OCI-LY1 (cell line): ENCODE results near the gene H6PD.

Source experiments
- H2AFZ ChIP-seq: fragments of 200-600 bp; sonication (generic), shearing (Covaris generic); 2 replicates; pipeline ENCODE4 v1.6.0; 2014; ENCODE audit warnings: antibody characterized with exemption, mild to moderate bottlenecking, low read length
- H3F3A ChIP-seq: fragments of 200-600 bp; sonication (generic), shearing (Covaris generic); 2 replicates; pipeline ENCODE4 v1.6.0; 2014; ENCODE audit warnings: mild to moderate bottlenecking, antibody characterized with exemption, low read length, moderate library complexity; ENCODE audit not compliant: insufficient read depth
- H3K27ac ChIP-seq: fragments of 200-600 bp; sonication (generic); 2 replicates; pipeline ENCODE4 v1.5.1; 2014; ENCODE audit warnings: low read length, mixed run types, mild to moderate bottlenecking, low read depth; ENCODE audit not compliant: poor library complexity, severe bottlenecking
- H3K27me3 ChIP-seq: fragments of 200-600 bp; sonication (generic); 2 replicates; pipeline ENCODE4 v1.6.0; 2014; ENCODE audit warnings: antibody characterized with exemption, mild to moderate bottlenecking, low read length, moderate library complexity; ENCODE audit not compliant: insufficient read depth
- H3K36me3 ChIP-seq: fragments of 200-600 bp; sonication (generic); 2 replicates; pipeline ENCODE4 v1.6.1; 2014; ENCODE audit warnings: mild to moderate bottlenecking, antibody characterized with exemption, low read length, moderate library complexity, mixed read lengths; ENCODE audit not compliant: insufficient read depth
- H3K4me1 ChIP-seq: fragments of 200-600 bp; sonication (generic); 2 replicates; pipeline ENCODE4 v1.5.1; 2014; ENCODE audit warnings: mild to moderate bottlenecking, low read length, moderate library complexity; ENCODE audit not compliant: insufficient read depth, severe bottlenecking
- H3K4me2 ChIP-seq: fragments of 200-600 bp; sonication (generic), shearing (Covaris generic); 2 replicates; pipeline ENCODE4 v1.6.1; 2014; ENCODE audit warnings: low read length
- H3K4me3 ChIP-seq: fragments of 200-600 bp; sonication (generic); 2 replicates; pipeline ENCODE4 v1.5.1; 2014; ENCODE audit warnings: low read length, low read depth, mild to moderate bottlenecking, mixed read lengths; ENCODE audit not compliant: poor library complexity, severe bottlenecking
- H3K79me2 ChIP-seq: fragments of 200-600 bp; shearing (Covaris generic); 2 replicates; pipeline ENCODE4 v1.6.1; 2016; ENCODE audit warnings: mixed run types, low read length, mixed read lengths; ENCODE audit not compliant: insufficient read depth
- H3K9ac ChIP-seq: fragments of 200-600 bp; sonication (generic), shearing (Covaris generic); 2 replicates; pipeline ENCODE4 v1.6.1; 2014; ENCODE audit warnings: mild to moderate bottlenecking, low read length, mixed read lengths
- H3K9me2 ChIP-seq: fragments of 200-600 bp; sonication (generic), shearing (Covaris generic); 2 replicates; pipeline ENCODE4 v1.6.1; 2014; ENCODE audit warnings: low read depth, mild to moderate bottlenecking, low read length, mixed read lengths
- H3K9me3 ChIP-seq: fragments of 200-600 bp; shearing (Covaris generic); 2 replicates; pipeline ENCODE4 v1.6.1; 2014; ENCODE audit warnings: low read length, mixed read lengths
- H4K20me1 ChIP-seq: fragments of 200-600 bp; sonication (generic), shearing (Covaris generic); 2 replicates; pipeline ENCODE4 v1.6.0; 2016; ENCODE audit warnings: mild to moderate bottlenecking, low read length; ENCODE audit not compliant: insufficient read depth
- CTCF ChIP-seq: fragments of 200-600 bp; sonication (generic), shearing (Covaris generic); IDR thresholded peaks from 2 replicates; pipeline ENCODE4 v1.5.1; 2017; ENCODE audit warnings: mild to moderate bottlenecking, antibody characterized with exemption, low read length, moderate library complexity, mixed read lengths
- EZH2 ChIP-seq: fragments of 200-600 bp; sonication (generic), shearing (Covaris generic); IDR thresholded peaks from 2 replicates; pipeline ENCODE4 v1.8.0; 2017; ENCODE audit warnings: borderline replicate concordance, mixed run types, mild to moderate bottlenecking, antibody characterized with exemption, low read length, moderate library complexity, mixed read lengths

The H6PD gene

DNA sequence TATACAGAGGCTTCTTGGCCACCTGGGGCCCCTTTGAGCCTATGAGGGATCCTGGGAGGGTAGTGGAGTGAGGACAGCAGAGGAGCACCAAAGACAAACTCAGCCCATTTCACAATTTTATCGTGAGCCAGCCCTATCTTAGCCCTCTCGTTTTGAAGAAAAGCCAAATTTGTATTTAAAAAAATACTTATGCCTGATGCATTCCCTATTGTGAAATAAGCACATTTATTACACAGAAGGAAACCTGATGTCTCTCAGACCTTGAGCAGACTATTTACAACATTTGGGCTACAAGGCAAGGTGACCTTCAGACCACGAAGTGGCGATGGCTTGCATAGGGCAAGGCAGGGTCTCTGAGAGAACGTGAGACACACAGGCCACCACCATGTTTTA lies 41.3 kb upstream of the H6PD start:
- no peak overlapping the region for H3K4me3 ChIP-seq
- TF ChIP-seq EZH2 (no peak), CTCF (no peak)
- no peaks in the 10 kb centered on the region for H4K20me1 ChIP-seq
- H3K27ac ChIP-seq: no peak overlapping the region
- no peaks in the 10 kb centered on the region for H3F3A ChIP-seq
- no peak overlapping the region for H2AFZ ChIP-seq
- H3K4me2 ChIP-seq: no peak overlapping the region
- no peaks in the 10 kb centered on the region for H3K9me2 ChIP-seq
- peaks cover 8% of the 10 kb centered on the region; the same call in 1 of the 2 replicates for H3K27me3 ChIP-seq
- H3K4me1 ChIP-seq: peaks cover 11% of the 10 kb centered on the region
- no peak overlapping the region; the same call in 1 of the 2 replicates for H3K9ac ChIP-seq
- no peaks in the 10 kb centered on the region for H3K9me3 ChIP-seq
- no peaks in the 10 kb centered on the region for H3K36me3 ChIP-seq
- H3K79me2 ChIP-seq: no peaks in the 10 kb centered on the region

DNA sequence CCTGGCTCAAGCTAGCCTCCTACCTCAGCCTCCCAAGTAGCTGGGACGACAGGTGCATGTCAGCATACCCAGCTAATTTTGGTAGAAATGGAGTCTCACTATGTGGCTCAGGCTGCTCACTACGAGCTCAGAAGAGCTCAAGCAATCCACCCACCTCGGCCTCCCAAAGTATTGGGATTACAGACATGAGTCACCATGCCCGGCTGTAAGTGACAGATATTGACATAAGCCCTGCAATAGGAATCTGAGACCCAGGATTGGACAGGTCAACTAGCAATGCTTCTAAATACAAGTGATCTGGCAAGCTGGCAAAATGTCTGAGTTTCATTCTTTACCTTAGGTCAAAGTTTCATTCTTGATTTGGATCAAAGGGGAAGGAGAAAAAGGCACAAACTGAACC lies 40.5 kb upstream of the H6PD start:
- Histone ChIP-seq H2AFZ (no peak overlapping the region), H3K4me1 (peaks cover 11% of the 10 kb centered on the region), H3K9me2 (no peaks in the 10 kb centered on the region), H4K20me1 (no peaks in the 10 kb centered on the region), H3K4me3 (no peak overlapping the region), H3K9me3 (no peaks in the 10 kb centered on the region), H3K27ac (no peak overlapping the region), H3K9ac (no peak overlapping the region), H3K79me2 (no peaks in the 10 kb centered on the region), H3K4me2 (no peak overlapping the region), H3K27me3 (peaks cover 8% of the 10 kb centered on the region; the same call in 1 of the 2 replicates), H3F3A (no peaks in the 10 kb centered on the region), H3K36me3 (no peaks in the 10 kb centered on the region)
- TF ChIP-seq CTCF (no peak), EZH2 (no peak)

GRCh38 chr1:9195651-9196050 lies 38.9 kb upstream of the H6PD start:
- Histone ChIP-seq H3K27me3 (peaks cover 12% of the 10 kb centered on the region; the same call in 1 of the 2 replicates), H4K20me1 (no peaks in the 10 kb centered on the region), H3K79me2 (no peaks in the 10 kb centered on the region), H3K9me2 (no peaks in the 10 kb centered on the region), H3K9ac (no peak overlapping the region), H3F3A (no peaks in the 10 kb centered on the region), H2AFZ (no peak overlapping the region), H3K36me3 (no peaks in the 10 kb centered on the region), H3K4me1 (peaks cover 11% of the 10 kb centered on the region), H3K4me2 (no peak overlapping the region), H3K27ac (no peak overlapping the region), H3K4me3 (no peak overlapping the region), H3K9me3 (no peaks in the 10 kb centered on the region)
- no peak for TF ChIP-seq EZH2
- no peak for TF ChIP-seq CTCF
